CD14-positive monocyte (primary cell): ENCODE measurements around the gene STYXL2. TPM values are rescaled to one million over a fixed set of nuclear protein-coding genes. Genes with fewer than 3 reads are reported as not detected.

ENCODE experiments used
- DNase-seq, 3 donors: peaks; one replicate each; pipeline ENCODE4 v3.0.0-alpha.2; 2011 to 2022
- H2AFZ ChIP-seq: 2 replicates; pipeline ENCODE4 v1.6.0; 2012; ENCODE audit warnings: mild to moderate bottlenecking, low read depth, low read length, inconsistent platforms; ENCODE audit not compliant: insufficient read depth, poor library complexity, severe bottlenecking
- H3K27ac ChIP-seq, 2 donors: 1 replicate in 1 of 2; 2 replicates in 1 of 2; pipeline ENCODE4 v1.5.1; 2012 to 2013; ENCODE audit warnings: low read length in 2 of 2, control low read depth in 1 of 2, inconsistent platforms in 1 of 2, low read depth in 1 of 2, mild to moderate bottlenecking in 1 of 2
- H3K27me3 ChIP-seq, 2 donors: one replicate each; pipeline versions ENCODE4 v1.6.0 to v1.6.1; 2011 to 2013; ENCODE audit warnings: low read length in 2 of 2; ENCODE audit not compliant: control insufficient read depth in 2 of 2, insufficient read depth in 2 of 2
- H3K36me3 ChIP-seq, 2 donors: replicated peaks in 1 of 2; 1 replicate in 1 of 2; 2 replicates in 1 of 2; pipeline versions ENCODE4 v1.5.1 to v1.6.1; 2012 to 2013; ENCODE audit warnings: low read length in 2 of 2, control low read depth in 1 of 2, inconsistent platforms in 1 of 2, mild to moderate bottlenecking in 1 of 2; ENCODE audit not compliant: insufficient read depth in 2 of 2, control insufficient read depth in 1 of 2
- H3K4me1 ChIP-seq, 2 donors: 1 replicate in 1 of 2; 2 replicates in 1 of 2; pipeline versions ENCODE4 v1.5.1 to v1.6.1; 2012 to 2013; ENCODE audit warnings: low read length in 2 of 2, control low read depth in 1 of 2, inconsistent platforms in 1 of 2, mild to moderate bottlenecking in 1 of 2, moderate library complexity in 1 of 2; ENCODE audit not compliant: insufficient read depth in 2 of 2, control insufficient read depth in 1 of 2
- H3K4me2 ChIP-seq: replicated peaks from 2 replicates; pipeline ENCODE3; 2012; ENCODE audit warnings: low read length, moderate library complexity, mild to moderate bottlenecking; ENCODE audit not compliant: poor library complexity, severe bottlenecking; ENCODE audit errors: extremely low read depth
- H3K4me3 ChIP-seq, 3 experiments: fragments of 200-600 bp in 1 of 3; sonication (generic) in 1 of 3; replicated peaks in 1 of 3; 1 replicate in 2 of 3; 2 replicates in 1 of 3; pipeline ENCODE4 v1.5.1; 2011 to 2013; ENCODE audit warnings: low read length in 3 of 3, mild to moderate bottlenecking in 3 of 3, control low read depth in 2 of 3, low read depth in 2 of 3, inconsistent platforms in 1 of 3, moderate library complexity in 1 of 3
- H3K79me2 ChIP-seq: 2 replicates; pipeline ENCODE4 v1.6.0; 2012; ENCODE audit warnings: mild to moderate bottlenecking, control low read depth, inconsistent platforms, low read length, moderate library complexity; ENCODE audit not compliant: insufficient read depth
- H3K9ac ChIP-seq: 2 replicates; pipeline ENCODE4 v1.6.0; 2017; ENCODE audit warnings: low read length, mild to moderate bottlenecking; ENCODE audit not compliant: insufficient read depth, poor library complexity, severe bottlenecking
- H3K9me3 ChIP-seq, 2 donors: replicated peaks in 1 of 2; 1 replicate in 1 of 2; 2 replicates in 1 of 2; pipeline versions ENCODE4 v1.5.1 to v1.6.1; 2012 to 2013; ENCODE audit warnings: low read length in 2 of 2, control low read depth in 1 of 2; ENCODE audit not compliant: control insufficient read depth in 1 of 2, insufficient read depth in 1 of 2
- H4K20me1 ChIP-seq: 2 replicates; pipeline ENCODE4 v1.6.0; 2012; ENCODE audit warnings: mild to moderate bottlenecking, low read length, control low read depth, moderate library complexity; ENCODE audit not compliant: insufficient read depth
- H3K27ac Mint-ChIP-seq, 7 donors: one replicate each; pipeline ENCODE4 v1.8.0; 2020; ENCODE audit warnings: mild to moderate bottlenecking in 7 of 7, mixed read lengths in 7 of 7, moderate library complexity in 6 of 7, inconsistent platforms in 2 of 7
- H3K27me3 Mint-ChIP-seq, 3 donors: one replicate each; pipeline ENCODE4 v1.8.0; 2021 to 2022; ENCODE audit warnings: low read depth in 3 of 3, mild to moderate bottlenecking in 3 of 3, mixed read lengths in 3 of 3, moderate library complexity in 3 of 3, inconsistent platforms in 1 of 3
- H3K36me3 Mint-ChIP-seq, 2 donors: one replicate each; pipeline ENCODE4 v1.8.0; 2020; ENCODE audit warnings: mixed read lengths in 2 of 2, inconsistent platforms in 1 of 2, mild to moderate bottlenecking in 1 of 2
- H3K4me1 Mint-ChIP-seq: one replicate; pipeline ENCODE4 v1.8.0; 2020; ENCODE audit warnings: mild to moderate bottlenecking, mixed read lengths
- H3K4me3 Mint-ChIP-seq, 2 donors: one replicate each; pipeline ENCODE4 v1.8.0; 2020; ENCODE audit warnings: mild to moderate bottlenecking in 2 of 2, mixed read lengths in 2 of 2, moderate library complexity in 1 of 2
- H3K9me3 Mint-ChIP-seq, 7 donors: one replicate each; pipeline ENCODE4 v1.8.0; 2020 to 2022; ENCODE audit warnings: mixed read lengths in 7 of 7, mild to moderate bottlenecking in 6 of 7, moderate library complexity in 6 of 7, inconsistent platforms in 2 of 7
- WGBS: methylation state at CpG from one replicate; pipeline ENCODE4 v1.1.5; 2013; ENCODE audit warnings: missing lambda C conversion rate; ENCODE audit not compliant: insufficient coverage; 5-methylcytosine and 5-hydroxymethylcytosine counted together
- intact Hi-C, 2 donors: fragments of 100-400 bp; cut with micrococcal nuclease; formaldehyde crosslinking; loops; one replicate each; pipeline versions ENCODE4 v1.15.0 to v1.15.1; 2023
- polyA plus RNA-seq, 3 donors: library from polyadenylated mRNA; depleted of rRNA in 1 of 3; unstranded in 2 of 3; stranded (reverse) in 1 of 3; fragments of 300-500 nt in 2 of 3; fragments of >200 nt in 1 of 3; fragmentation: Illumina TruSeq in 2 of 3; gene quantifications; 1 replicate in 2 of 3; 2 replicates in 1 of 3; pipeline ENCODE4 v1.2.3, GENCODE V29; 2012 to 2021
- TF ChIP-seq, protein P1 (sequence below): fragments of 200-600 bp; IDR thresholded peaks from one replicate; pipeline ENCODE4 v1.8.0; 2022; ENCODE audit warnings: antibody characterized with exemption, mild to moderate bottlenecking

The STYXL2 gene
- polyA plus RNA-seq, 3 donors, result not detected

DNA sequence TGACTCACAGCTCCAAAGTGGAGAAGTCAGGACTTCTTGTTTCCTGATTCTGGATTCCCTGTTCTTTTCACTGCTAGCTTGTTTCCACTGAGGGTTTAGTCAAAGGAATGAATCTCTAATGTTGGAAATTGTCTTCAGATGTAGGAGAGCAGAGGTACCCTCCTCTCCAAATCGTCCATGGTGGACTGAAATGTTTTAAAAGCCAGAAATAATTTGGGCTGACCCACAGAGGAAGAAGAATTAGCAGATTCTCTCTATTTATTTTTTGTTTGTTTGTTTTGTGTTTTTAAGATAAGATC, 34.1 kb upstream of the STYXL2 start:
- Mint-ChIP-seq H3K27ac (no peak overlapping the region), H3K9me3 (peaks cover 0 to 2% (median 0%) of the 10 kb centered on the region in 7 donors), H3K36me3 (no peaks in the 10 kb centered on the region), H3K4me1 (peaks cover 6% of the 10 kb centered on the region), H3K4me3 (no peak overlapping the region), H3K27me3 (peaks cover 4 to 6% (median 5%) of the 10 kb centered on the region in 3 donors)
- Histone ChIP-seq H2AFZ (peak overlapping the region; percentile 62), H3K4me2 (no peak overlapping the region), H3K27me3 (no peaks in the 10 kb centered on the region), H3K27ac (no peak overlapping the region), H3K4me1 (peaks cover 4 to 6% of the 10 kb centered on the region in 2 donors), H3K9ac (no peak overlapping the region), H3K4me3 (no peak overlapping the region), H3K36me3 (no peaks in the 10 kb centered on the region), H3K79me2 (no peaks in the 10 kb centered on the region), H3K9me3 (no peaks in the 10 kb centered on the region), H4K20me1 (no peaks in the 10 kb centered on the region)
- WGBS, result 100% methylated on average over 1 of the region's 1 CpG
- TF ChIP-seq, protein P1, sequence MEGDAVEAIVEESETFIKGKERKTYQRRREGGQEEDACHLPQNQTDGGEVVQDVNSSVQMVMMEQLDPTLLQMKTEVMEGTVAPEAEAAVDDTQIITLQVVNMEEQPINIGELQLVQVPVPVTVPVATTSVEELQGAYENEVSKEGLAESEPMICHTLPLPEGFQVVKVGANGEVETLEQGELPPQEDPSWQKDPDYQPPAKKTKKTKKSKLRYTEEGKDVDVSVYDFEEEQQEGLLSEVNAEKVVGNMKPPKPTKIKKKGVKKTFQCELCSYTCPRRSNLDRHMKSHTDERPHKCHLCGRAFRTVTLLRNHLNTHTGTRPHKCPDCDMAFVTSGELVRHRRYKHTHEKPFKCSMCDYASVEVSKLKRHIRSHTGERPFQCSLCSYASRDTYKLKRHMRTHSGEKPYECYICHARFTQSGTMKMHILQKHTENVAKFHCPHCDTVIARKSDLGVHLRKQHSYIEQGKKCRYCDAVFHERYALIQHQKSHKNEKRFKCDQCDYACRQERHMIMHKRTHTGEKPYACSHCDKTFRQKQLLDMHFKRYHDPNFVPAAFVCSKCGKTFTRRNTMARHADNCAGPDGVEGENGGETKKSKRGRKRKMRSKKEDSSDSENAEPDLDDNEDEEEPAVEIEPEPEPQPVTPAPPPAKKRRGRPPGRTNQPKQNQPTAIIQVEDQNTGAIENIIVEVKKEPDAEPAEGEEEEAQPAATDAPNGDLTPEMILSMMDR, result no peak
- DNase-seq, result no peak
- intact Hi-C loops, result loop anchor here (2.0 to 10.0 kb wide), 7 partner anchors 149 to 1135 kb away; partner anchors contain the start of gene POU2F1 (in 1 of the 2)

DNA sequence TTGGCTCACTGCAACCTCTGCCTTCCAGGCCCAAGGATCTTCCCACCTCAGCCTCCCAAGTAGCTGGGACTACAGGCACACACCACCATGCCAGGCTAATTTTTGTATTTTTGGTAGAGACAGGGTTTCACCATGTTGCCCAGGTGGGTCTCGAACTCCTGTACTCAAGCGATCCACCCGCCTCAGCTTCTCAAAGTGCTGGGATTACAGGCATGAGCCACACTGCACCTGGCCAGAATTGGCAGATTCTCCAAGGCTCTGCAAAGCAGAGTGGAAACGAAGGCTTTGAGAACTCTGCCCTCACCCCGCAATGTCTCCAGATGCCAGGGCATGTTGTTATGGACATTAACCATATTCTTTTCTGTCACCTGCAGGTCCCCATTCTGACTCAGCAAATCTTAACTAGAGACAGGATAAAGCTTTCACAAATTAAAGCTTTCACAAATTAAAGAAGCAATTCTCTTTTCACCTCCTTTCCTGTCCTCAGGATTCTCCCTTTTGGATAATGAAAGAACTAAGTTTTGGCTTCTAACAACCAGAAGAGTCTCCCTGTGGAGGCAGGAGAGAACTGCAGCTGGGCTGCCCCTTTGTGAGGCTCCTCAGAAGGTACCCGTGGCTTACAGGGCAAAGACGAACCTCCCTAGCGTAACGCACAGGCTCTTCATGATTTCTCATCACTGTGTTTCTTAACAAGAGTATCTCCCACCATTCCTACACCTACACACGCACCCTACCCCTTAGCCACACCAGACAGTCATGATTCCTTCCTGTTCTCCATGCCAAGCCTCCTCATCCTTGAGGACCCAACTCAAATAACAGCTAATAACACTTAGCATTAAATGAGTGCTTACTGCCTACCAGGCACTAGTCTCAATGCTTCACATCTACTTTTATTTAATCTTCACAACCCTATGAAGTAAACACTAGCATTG, 33.5 kb upstream of the STYXL2 start:
- no peaks in the 10 kb centered on the region for H3K27me3 ChIP-seq
- H3K36me3 Mint-ChIP-seq, result no peaks in the 10 kb centered on the region
- H3K4me3 ChIP-seq, result no peak overlapping the region
- peaks cover 4 to 6% (median 5%) of the 10 kb centered on the region in 3 donors for H3K27me3 Mint-ChIP-seq
- no peak overlapping the region for H3K4me2 ChIP-seq
- H4K20me1 ChIP-seq, result no peaks in the 10 kb centered on the region
- H3K27ac Mint-ChIP-seq, result peak overlapping the region in 1 of 7 donors; percentile 0
- WGBS, result 93% methylated on average over 10 of the region's 10 CpGs
- H3K36me3 ChIP-seq, result no peaks in the 10 kb centered on the region
- no peaks in the 10 kb centered on the region for H3K79me2 ChIP-seq
- no peak overlapping the region for H3K4me3 Mint-ChIP-seq
- H2AFZ ChIP-seq, result no peak overlapping the region
- no peak overlapping the region for H3K27ac ChIP-seq
- intact Hi-C loops, result loop anchor here (10.0 kb wide), 4 partner anchors 164 to 634 kb away; partner anchors contain the start of gene POU2F1 (in 1 of the 2)
- peaks cover 6% of the 10 kb centered on the region for H3K4me1 Mint-ChIP-seq
- H3K9me3 Mint-ChIP-seq, result peaks cover 0 to 2% (median 0%) of the 10 kb centered on the region in 7 donors
- H3K4me1 ChIP-seq, result peaks cover 4 to 6% of the 10 kb centered on the region in 2 donors
- H3K9ac ChIP-seq, result no peak overlapping the region
- TF ChIP-seq, protein P1, result no peak
- no peak for DNase-seq
- no peaks in the 10 kb centered on the region for H3K9me3 ChIP-seq
